ENCODE data around the gene ILKAP.

Gene ILKAP

GRCh38 chr2:238124488-238125126 lies 78.9 kb downstream of the ILKAP start:
- DNase-seq (ENCODE audit: low spot score): no peak
- no peak overlapping the region for H3K27ac ChIP-seq
- H3K4me3 ChIP-seq: no peak overlapping the region
- TF ChIP-seq, protein P1, sequence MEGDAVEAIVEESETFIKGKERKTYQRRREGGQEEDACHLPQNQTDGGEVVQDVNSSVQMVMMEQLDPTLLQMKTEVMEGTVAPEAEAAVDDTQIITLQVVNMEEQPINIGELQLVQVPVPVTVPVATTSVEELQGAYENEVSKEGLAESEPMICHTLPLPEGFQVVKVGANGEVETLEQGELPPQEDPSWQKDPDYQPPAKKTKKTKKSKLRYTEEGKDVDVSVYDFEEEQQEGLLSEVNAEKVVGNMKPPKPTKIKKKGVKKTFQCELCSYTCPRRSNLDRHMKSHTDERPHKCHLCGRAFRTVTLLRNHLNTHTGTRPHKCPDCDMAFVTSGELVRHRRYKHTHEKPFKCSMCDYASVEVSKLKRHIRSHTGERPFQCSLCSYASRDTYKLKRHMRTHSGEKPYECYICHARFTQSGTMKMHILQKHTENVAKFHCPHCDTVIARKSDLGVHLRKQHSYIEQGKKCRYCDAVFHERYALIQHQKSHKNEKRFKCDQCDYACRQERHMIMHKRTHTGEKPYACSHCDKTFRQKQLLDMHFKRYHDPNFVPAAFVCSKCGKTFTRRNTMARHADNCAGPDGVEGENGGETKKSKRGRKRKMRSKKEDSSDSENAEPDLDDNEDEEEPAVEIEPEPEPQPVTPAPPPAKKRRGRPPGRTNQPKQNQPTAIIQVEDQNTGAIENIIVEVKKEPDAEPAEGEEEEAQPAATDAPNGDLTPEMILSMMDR (IDR thresholded peaks at IDR 0.05): no peak

DNA sequence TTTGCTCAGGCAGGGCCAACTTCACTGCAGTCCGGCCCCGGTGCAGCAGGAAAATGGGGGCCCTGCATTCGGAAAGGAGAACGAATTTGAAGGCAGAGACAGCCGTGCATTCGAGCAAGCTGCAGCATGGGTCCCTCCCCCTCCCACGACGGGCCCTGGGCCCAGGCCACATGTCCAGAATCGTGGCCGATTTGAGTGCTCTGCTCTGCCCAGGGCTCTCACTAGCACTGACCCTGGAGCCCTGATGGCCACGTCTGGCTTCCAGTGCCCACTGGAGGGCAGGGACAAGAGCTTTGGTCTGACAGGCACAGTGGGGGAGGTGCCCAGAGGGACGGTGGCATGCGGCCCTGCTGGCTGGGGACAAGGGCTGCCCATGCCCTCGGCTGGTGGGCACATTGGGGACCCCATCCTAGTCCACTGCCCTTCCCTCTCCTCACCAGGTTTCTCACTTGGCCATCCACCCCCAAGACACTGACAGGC lies 79.5 kb downstream of the ILKAP start:
- Histone ChIP-seq H3K4me3 (no peak overlapping the region), H3K27ac (no peak overlapping the region)
- no peak for DNase-seq (ENCODE audit: low spot score)
- TF ChIP-seq, protein P1 (IDR thresholded peaks at IDR 0.05): no peak

DNA sequence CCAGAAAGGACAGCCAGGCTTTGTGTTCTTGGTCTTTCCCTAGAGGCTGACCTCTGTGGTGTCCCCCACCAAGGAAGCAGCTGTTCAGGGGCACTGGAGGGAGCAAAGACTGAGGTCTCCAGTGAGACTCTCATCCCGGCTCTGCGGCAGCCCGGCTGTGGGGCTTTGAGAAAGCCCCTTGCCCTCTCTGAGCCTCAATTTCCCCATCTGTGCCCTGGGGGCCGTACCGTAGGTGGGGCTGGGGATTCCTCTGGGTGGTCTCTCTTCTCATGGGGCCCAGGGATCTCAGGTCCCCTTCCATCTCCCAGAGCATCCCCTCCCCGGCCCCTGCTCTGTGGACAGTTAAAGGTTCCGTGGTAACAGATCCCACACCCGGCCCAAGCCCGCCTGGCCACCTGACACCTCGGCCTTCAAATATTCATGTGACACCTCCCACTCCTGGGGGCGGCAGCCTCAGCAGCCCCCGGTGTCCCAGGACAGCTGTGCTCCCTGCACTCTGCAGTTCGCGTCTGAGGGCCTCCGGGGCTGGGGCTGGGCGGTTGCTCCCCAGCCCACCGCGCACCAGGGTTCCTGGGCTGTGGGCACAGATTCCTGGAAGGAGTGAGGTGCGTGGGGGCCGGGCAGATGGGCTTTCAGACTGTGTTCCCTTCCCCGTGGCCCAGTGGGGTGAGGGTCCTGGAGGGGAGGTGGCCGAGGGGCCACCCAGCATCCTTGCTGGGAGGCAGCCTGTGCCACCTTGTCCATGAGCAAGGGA lies 80.1 kb downstream of the ILKAP start:
- TF ChIP-seq, protein P1 (IDR thresholded peaks at IDR 0.05): no peak
- DNase-seq (ENCODE audit: low spot score): no peak
- H3K4me3 ChIP-seq: no peak overlapping the region
- no peak overlapping the region for H3K27ac ChIP-seq

- TF ChIP-seq, protein P1 (IDR thresholded peaks at IDR 0.05): no peak
- no peak overlapping the region for H3K4me3 ChIP-seq
- no peak overlapping the region for H3K27ac ChIP-seq
- DNase-seq (ENCODE audit: low spot score): no peak
These were observed 80.9 kb downstream of the ILKAP start for GRCh38 chr2:238122287-238123217.

GRCh38 chr2:238121511-238122286 lies 81.8 kb downstream of the ILKAP start:
- TF ChIP-seq, protein P1 (IDR thresholded peaks at IDR 0.05): no peak
- DNase-seq (ENCODE audit: low spot score): no peak
- no peak overlapping the region for H3K4me3 ChIP-seq
- no peak overlapping the region for H3K27ac ChIP-seq

Measured in coronary artery (tissue), 2 donors.